Left cardiac atrium (tissue), 4 donors: ENCODE results near the gene CHL1. TPM values are rescaled to one million over a fixed set of nuclear protein-coding genes. Genes with fewer than 3 reads are reported as not detected.
A peak's percentile ranks its signal among the peaks of the same experiment; 100 is the strongest.
"Not testable (repeated sequence)": the region's sequence is repeated elsewhere in the genome, so short reads cannot be mapped to it uniquely, and the experiment has no call there.

ENCODE experiments used
- ATAC-seq, 2 donors: fragments of 200-7000 bp; cut with Tn5 transposase; one replicate each; pipeline ENCODE4 v1.9.1; 2020; ENCODE audit warnings: mild to moderate bottlenecking in 2 of 2, moderate library complexity in 2 of 2
- DNase-seq: peaks from one replicate; pipeline ENCODE4 v3.0.0-alpha.2; 2020
- intact Hi-C, 2 donors: fragments of 100-400 bp; cut with DNase I; formaldehyde crosslinking; loops; one replicate each; pipeline versions ENCODE4 v1.14.1 to v1.15.1; 2022 to 2023
- total RNA-seq, 2 donors: library from RNA; stranded (reverse); fragmentation: NEBNext Ultra II Directional; extraction: Animal tissue kit (Norgen Biotek cat#: 25700); gene quantifications; one replicate each; pipeline ENCODE4 v1.2.1, GENCODE V29; 2021
- donor health status: DM: no; HTN: yes; CAD: no.
- donor health status: DM: no; HTN: yes; CAD: no; lungs with severe emphysema.
- donor health status: DM: yes; HTN: yes; CAD: no.
- donor health status: Dilated cardiomyopathy.

Gene CHL1
- total RNA-seq, 2 donors from 2014 or later: 67.0 to 67.9 TPM

- intact Hi-C loops: no loop called here
- DNase-seq (no peak), ATAC-seq (no peak)
Observed at GRCh38 chr3:364287-364686, 167.7 kb downstream of the CHL1 start.

GRCh38 chr3:365268-365667 is 168.7 kb downstream of the CHL1 start:
- no peak for ATAC-seq
- no peak for DNase-seq
- intact Hi-C loops: no loop called here

- ATAC-seq, DNase-seq, intact Hi-C loops: not testable (repeated sequence)
Observed at GRCh38 chr3:366253-366652, 169.7 kb downstream of the CHL1 start.

GRCh38 chr3:373193-373779 is 176.7 kb downstream of the CHL1 start:
- intact Hi-C loops: no loop called here
- ATAC-seq (no peak), DNase-seq (no peak)

- intact Hi-C loops: no loop called here
- peak in 1 of 2 donors; percentile 48 for ATAC-seq
- DNase-seq: no peak
Observed at GRCh38 chr3:374459-374858, 177.9 kb downstream of the CHL1 start.

- no peak for DNase-seq
- intact Hi-C loops: no loop called here
Observed at GRCh38 chr3:377158-377561, 180.6 kb downstream of the CHL1 start.

GRCh38 chr3:380801-381200 is 184.2 kb downstream of the CHL1 start:
- ATAC-seq (no peak), DNase-seq (no peak)
- intact Hi-C loops: no loop called here

More at GRCh38 chr3:377158-377561, 180.6 kb downstream of the CHL1 start:
- no peak for ATAC-seq

GRCh38 chr3:385151-385550 is 188.6 kb downstream of the CHL1 start:
- no peak for DNase-seq
- intact Hi-C loops: no loop called here
- peak in 1 of 2 donors; percentile 34 for ATAC-seq

- DNase-seq: no peak
- intact Hi-C loops: no loop called here
- no peak for ATAC-seq
Observed at GRCh38 chr3:394775-395174, 198.2 kb downstream of the CHL1 start.

GRCh38 chr3:396293-396692 is 199.7 kb downstream of the CHL1 start:
- intact Hi-C loops: no loop called here
- ATAC-seq (no peak), DNase-seq (no peak)

- ATAC-seq: no peak
- DNase-seq: no peak
- intact Hi-C loops: no loop called here
Observed at GRCh38 chr3:399647-400046, 203.1 kb downstream of the CHL1 start.

GRCh38 chr3:403826-404225 is 207.3 kb downstream of the CHL1 start:
- no peak for ATAC-seq

GRCh38 chr3:409011-409410 is 212.4 kb downstream of the CHL1 start:
- no peak for ATAC-seq
- intact Hi-C loops: no loop called here
- no peak for DNase-seq

More at GRCh38 chr3:403826-404225, 207.3 kb downstream of the CHL1 start:
- DNase-seq: no peak
- intact Hi-C loops: no loop called here

GRCh38 chr3:411226-411625 is 214.7 kb downstream of the CHL1 start:
- intact Hi-C loops: no loop called here
- no peak for ATAC-seq
- DNase-seq: no peak

GRCh38 chr3:414063-414462 is 217.5 kb downstream of the CHL1 start:
- DNase-seq (no peak), ATAC-seq (no peak)
- intact Hi-C loops: no loop called here

GRCh38 chr3:418239-418929 is 221.8 kb downstream of the CHL1 start:
- intact Hi-C loops: no loop called here
- DNase-seq: no peak
- ATAC-seq: no peak

- intact Hi-C loops: no loop called here
- ATAC-seq (no peak), DNase-seq (no peak)
Observed at GRCh38 chr3:420584-420983, 224.0 kb downstream of the CHL1 start.

- DNase-seq (no peak), ATAC-seq (no peak)
- intact Hi-C loops: no loop called here
Observed at GRCh38 chr3:425079-425478, 228.5 kb downstream of the CHL1 start.

GRCh38 chr3:426072-426471 is 229.5 kb downstream of the CHL1 start:
- ATAC-seq (no peak), DNase-seq (no peak)
- intact Hi-C loops: no loop called here

- no peak for ATAC-seq
- intact Hi-C loops: no loop called here
Observed at GRCh38 chr3:427128-427527, 230.6 kb downstream of the CHL1 start.

GRCh38 chr3:430186-430585 is 233.6 kb downstream of the CHL1 start:
- intact Hi-C loops: no loop called here
- ATAC-seq (no peak), DNase-seq (no peak)

More at GRCh38 chr3:427128-427527, 230.6 kb downstream of the CHL1 start:
- DNase-seq: no peak
